Stimulated activated CD4-positive, alpha-beta T cell treated with anti-CD3 and anti-CD28 coated beads, TNF-alpha, amount 100 ng/mL, for 24 hours (primary cell): ENCODE results near the gene RIBC1.
A peak's percentile ranks its signal among the peaks of the same experiment; 100 is the strongest.
"Not testable (repeated sequence)": the region's sequence is repeated elsewhere in the genome, so short reads cannot be mapped to it uniquely, and the experiment has no call there.

Experiments used
- DNase-seq, 3 experiments: peaks; one replicate each; pipeline ENCODE4 v3.0.0-alpha.2; 2020; ENCODE audit warnings: low read depth in 3 of 3

RIBC1 gene

GRCh38 chrX:53422861-53423306 is at the start of gene RIBC1:
Gene RIBC1 (plus strand): TSS chrX:53422873. CDS start chrX:53426277, 3,404 bp downstream.
- DNase-seq, result no peak

DNA sequence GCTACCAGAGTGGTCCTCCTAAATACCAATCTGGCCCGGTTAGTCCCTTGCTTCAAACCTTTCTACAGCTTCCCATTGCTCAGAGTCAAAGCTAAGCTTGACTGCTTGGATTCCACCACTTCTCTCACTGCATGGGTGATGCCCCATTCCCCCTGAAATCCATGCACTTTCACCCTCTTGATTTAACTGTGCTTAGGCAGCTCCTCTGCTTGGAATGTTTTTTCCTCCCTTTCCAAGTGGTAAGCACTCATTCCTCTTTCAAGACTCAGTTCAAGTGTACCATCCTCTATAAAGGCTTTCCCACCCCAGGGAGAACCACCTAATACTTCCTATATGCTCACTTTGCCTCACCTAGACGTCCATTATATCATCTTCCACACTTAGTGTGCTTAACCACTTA is 49.4 kb upstream of the RIBC1 start:
- DNase-seq, result no peak

GRCh38 chrX:53374222-53374820 is 48.4 kb upstream of the RIBC1 start:
- no peak for DNase-seq

- DNase-seq, result no peak
Observed at GRCh38 chrX:53374923-53375322, 47.8 kb upstream of the RIBC1 start.

DNA sequence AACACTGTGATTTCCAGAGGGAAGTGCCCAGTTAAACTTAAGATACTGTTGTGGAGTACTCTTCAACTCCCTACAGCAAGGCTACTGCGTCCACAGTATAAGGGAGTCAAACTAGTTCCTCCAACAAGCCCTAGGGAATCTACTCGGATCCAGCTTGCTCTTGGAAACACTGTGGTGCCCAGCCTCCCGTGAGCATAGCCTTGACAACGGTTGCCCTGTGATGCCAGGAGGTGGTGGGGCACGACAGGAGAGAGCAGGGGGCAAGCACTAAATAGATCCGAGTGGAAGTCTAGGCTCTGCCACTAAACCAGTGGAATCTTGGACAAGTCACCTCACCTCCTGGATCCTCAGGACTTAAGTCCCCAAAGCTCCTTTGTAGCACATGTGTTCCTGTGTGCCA is 45.8 kb upstream of the RIBC1 start:
- DNase-seq, result no peak

- DNase-seq, result no peak
Observed at GRCh38 chrX:53377464-53377863, 45.2 kb upstream of the RIBC1 start.

GRCh38 chrX:53379008-53379710 is 43.5 kb upstream of the RIBC1 start:
- DNase-seq, result no peak

- DNase-seq, result no peak
Observed at GRCh38 chrX:53379747-53380146, 42.9 kb upstream of the RIBC1 start.

GRCh38 chrX:53383376-53384076 is 39.1 kb upstream of the RIBC1 start:
- no peak for DNase-seq

- no peak for DNase-seq
Observed at GRCh38 chrX:53395605-53396298, 26.9 kb upstream of the RIBC1 start.

DNA sequence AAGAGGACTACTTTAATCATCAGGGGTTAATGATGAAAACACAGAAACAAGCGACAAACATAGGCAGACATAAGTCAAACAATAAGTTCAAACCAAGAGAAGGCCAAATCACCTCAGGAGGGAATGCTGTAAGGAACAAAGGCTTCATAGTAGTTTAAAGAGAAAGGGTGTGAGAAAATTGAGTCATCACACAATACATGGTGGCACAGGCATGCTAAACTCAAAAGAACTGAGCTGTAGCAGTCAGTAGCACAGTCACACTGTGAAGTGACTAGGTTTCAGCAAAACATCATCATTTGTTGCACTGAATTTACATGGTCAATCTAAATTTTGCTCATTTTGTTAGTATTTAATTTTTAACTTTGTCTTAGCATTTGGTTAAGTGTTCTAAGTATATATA is 24.5 kb upstream of the RIBC1 start:
- no peak for DNase-seq

DNA sequence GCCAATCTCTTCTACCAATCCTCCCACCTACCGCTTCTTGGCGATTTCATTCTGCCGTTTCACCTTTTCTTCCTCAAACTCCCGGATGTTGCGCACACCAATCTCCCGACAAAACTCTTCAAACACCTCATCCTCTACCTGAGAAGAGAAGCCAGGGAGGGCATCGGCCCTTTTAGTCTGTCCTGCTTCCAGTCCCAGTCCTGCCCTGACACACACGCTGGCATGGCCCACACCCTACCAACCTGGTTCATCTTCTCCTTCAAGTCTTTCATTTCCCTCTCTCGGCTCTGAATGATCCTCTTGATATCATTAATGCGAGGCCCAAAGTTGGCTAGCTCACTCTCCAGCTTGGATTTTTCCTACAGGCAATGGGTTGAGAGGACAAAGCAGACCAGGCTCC is 19.1 kb upstream of the RIBC1 start:
- no peak for DNase-seq

- DNase-seq, result no peak
Observed at GRCh38 chrX:53412446-53412845, 10.2 kb upstream of the RIBC1 start.

GRCh38 chrX:53420351-53420750 is 2.3 kb upstream of the RIBC1 start:
- not testable (repeated sequence) for DNase-seq

DNA sequence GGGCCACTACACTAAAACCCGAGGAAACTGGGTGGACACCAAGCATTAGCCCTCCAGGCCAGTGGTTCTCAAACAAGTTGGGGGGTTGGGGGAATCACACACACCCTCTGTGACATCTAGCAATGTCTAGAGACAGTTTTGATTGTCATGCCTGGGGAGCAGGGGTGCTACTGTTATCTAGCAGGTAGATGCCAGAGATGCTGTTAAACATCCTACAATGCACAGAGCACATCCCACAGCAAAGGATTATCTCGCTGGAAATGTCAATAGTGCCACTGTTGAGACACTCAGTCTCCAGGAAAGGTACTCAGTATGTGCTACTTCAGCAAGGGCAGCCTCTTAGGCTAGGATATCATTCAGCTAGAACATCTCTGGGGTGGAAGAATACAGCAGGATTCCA is 1.5 kb upstream of the RIBC1 start:
- DNase-seq, result no peak

- no peak for DNase-seq
Observed at GRCh38 chrX:53421772-53422085, 944 bp upstream of the RIBC1 start.

DNA sequence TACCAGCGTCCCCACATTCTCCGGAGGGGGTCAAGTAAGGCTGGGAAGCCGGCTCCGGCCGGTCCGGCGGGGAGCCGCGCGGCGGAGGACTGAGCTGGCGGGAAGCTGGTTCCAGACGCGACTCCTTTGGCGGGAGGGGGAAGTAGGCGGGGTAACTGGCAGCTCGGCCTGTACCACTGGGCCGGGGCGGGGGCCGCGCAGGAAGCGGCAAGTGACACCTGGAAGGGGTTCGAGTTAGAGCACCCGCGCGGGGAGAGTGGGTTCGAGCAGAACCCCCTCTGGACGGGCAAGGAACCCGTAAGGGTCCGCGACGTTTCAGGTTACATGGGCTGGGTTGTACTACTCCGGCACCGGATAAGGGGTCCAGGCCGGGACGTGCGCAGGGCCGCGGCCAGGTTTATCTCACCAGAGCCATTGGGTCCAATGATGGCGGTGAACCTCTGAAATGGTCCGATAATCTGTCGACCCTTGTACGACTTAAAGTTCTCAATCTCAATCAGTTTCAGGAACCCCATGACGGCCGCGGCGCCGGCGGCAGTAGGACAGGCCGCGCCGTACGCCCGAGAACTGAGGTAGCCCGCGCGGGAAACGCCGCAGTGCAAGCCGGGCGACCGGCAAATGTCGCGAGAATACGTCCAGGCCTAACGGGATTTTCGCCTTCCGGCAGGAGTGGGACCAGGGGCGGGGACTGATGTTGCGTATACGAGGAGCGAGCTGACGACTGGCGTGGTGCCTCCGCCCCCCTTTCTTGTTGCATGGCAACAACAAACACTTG is 400 bp upstream of the RIBC1 start, which contains the start of gene SMC1A:
TSS of gene SMC1A (minus strand) at position 569 of the 775 bp plus-strand sequence. CDS start at position 515, 54 bp downstream.
- DNase-seq, result peak; percentile 81 to 94 (median 88)

DNA sequence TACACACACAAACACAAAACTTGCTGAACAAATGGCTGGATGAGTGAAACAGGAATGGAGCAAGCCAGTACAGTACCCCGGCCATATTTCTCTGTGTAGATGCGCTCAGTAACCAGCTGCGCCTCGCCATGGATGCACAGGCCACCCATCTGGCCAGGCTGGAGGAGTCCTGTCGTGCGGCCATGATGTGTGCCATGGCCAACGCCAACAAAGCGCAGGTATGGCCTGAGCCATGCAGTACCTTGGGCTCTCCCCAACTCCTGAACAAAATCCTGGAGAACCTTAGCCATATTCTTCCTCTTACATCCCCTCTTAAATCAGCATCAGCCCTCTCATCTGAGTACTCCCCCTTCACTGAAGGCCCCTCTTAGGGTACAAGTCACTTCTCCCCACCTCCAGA is 7.1 kb downstream of the RIBC1 start:
- no peak for DNase-seq

DNA sequence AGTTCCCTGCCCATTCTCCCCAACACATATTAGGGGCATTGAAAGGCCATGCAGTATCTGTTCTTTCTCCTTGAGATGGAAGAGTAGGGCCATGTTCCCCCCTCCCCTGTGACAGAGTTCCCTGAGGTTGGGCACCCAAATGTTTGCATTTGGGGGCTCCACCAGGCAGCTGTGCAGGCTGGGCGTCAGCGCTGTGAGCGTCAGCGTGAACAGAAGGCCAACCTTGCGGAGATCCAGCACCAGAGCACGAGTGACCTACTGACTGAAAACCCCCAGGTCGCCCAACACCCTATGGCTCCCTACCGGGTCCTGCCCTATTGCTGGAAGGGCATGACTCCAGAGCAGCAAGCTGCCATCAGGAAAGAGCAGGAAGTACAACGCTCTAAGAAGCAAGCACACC is 7.6 kb downstream of the RIBC1 start:
- DNase-seq, result no peak

DNA sequence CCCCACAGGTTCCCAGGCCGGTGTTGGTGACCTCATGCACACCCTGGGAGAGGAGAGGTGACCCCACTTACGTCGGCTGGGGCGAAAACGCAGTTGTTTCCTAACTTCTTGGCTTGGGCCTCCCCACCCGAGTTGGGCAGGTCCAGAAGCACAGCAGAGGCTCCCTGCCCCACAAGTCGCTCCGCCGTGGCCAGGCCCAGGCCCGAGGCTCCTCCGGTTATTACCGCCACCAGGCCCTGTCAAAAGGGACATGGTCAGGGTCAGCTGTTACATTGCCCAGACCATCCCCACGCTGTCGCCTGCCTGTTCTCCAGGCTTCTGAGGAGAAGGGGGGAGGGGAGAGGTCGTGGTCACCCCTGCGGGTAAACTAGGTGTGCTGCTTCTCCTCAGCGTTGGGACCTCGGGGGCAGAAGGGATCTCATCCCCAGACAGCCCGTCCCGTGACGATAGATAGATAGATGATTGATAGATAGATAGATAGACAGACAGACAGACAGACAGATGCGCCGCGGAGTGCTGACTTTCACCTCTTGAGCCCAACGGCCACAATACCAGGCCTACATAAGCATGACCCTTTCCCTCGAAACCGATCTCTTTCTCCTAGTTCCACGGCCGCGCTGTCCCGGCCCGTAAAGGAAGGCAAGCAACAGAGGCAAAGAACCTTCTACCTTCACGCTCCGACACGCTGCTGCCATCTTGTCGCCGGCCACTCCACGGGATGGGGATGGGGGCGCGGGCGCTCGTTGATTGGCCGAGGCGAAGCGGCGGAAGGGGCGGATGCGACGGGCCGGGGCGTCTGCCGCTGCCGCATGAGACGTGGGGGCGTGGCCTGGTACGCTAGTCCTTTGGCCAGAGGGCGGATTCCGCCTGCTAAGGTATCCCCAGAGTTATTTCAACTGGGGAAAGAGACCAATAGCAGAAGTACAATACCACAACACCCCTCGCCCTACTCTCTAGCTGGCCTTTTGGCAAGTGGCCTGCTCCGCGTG is 11.3 kb downstream of the RIBC1 start, which contains the start of gene HSD17B10:
TSS of gene HSD17B10 (minus strand) at position 720 of the 989 bp plus-strand sequence. CDS start at position 695, 25 bp downstream.
- DNase-seq, result peak; percentile 69 to 89 (median 71)
